HEK293 (cell line): ENCODE data around the gene RTKN2.

Source experiments
- CTCF ChIP-seq: fragments of 450-650 bp; formaldehyde crosslinking; IDR thresholded peaks from 2 replicates; pipeline ENCODE4 v1.5.1; 2016; ENCODE audit warnings: missing biosample characterization, missing genetic modification characterization
- PRDM10 ChIP-seq: fragments of 450-650 bp; formaldehyde crosslinking; IDR thresholded peaks from 2 replicates; pipeline ENCODE4 v1.5.1; 2016; ENCODE audit warnings: missing biosample characterization, missing genetic modification characterization
- ZBTB20 ChIP-seq: fragments of 450-650 bp; formaldehyde crosslinking; IDR thresholded peaks from 2 replicates; pipeline ENCODE4 v1.5.1; 2016; ENCODE audit warnings: missing biosample characterization, missing genetic modification characterization
- ZBTB48 ChIP-seq: fragments of 450-650 bp; formaldehyde crosslinking; IDR thresholded peaks from 2 replicates; pipeline ENCODE4 v1.5.1; 2016; ENCODE audit warnings: missing biosample characterization, missing genetic modification characterization
- ZBTB49 ChIP-seq: fragments of 450-650 bp; formaldehyde crosslinking; IDR thresholded peaks from 2 replicates; pipeline ENCODE4 v1.5.1; 2016; ENCODE audit warnings: missing biosample characterization, missing genetic modification characterization, low read depth
- ZBTB7A ChIP-seq: fragments of 450-650 bp; formaldehyde crosslinking; IDR thresholded peaks from 2 replicates; pipeline ENCODE4 v1.5.1; 2016; ENCODE audit warnings: low read depth, missing biosample characterization, missing genetic modification characterization
- ZNF138 ChIP-seq: fragments of 450-650 bp; formaldehyde crosslinking; IDR thresholded peaks from 2 replicates; pipeline ENCODE4 v1.5.1; 2016; ENCODE audit warnings: missing biosample characterization, missing genetic modification characterization, borderline replicate concordance
- ZNF148 ChIP-seq: fragments of 450-650 bp; formaldehyde crosslinking; IDR thresholded peaks from 2 replicates; pipeline ENCODE4 v1.5.0; 2017; ENCODE audit warnings: missing biosample characterization, missing genetic modification characterization, borderline replicate concordance
- ZNF202 ChIP-seq: fragments of 450-650 bp; formaldehyde crosslinking; IDR thresholded peaks from 2 replicates; pipeline ENCODE4 v1.5.1; 2016; ENCODE audit warnings: missing biosample characterization, missing genetic modification characterization, borderline replicate concordance
- ZNF23 ChIP-seq: fragments of 450-650 bp; formaldehyde crosslinking; IDR thresholded peaks from 2 replicates; pipeline ENCODE4 v1.5.1; 2016; ENCODE audit warnings: missing biosample characterization, missing genetic modification characterization, borderline replicate concordance
- ZNF266 ChIP-seq: fragments of 450-650 bp; formaldehyde crosslinking; IDR thresholded peaks from 2 replicates; pipeline ENCODE4 v1.5.1; 2016; ENCODE audit warnings: missing biosample characterization, missing genetic modification characterization, low read depth
- ZNF513 ChIP-seq: fragments of 450-650 bp; IDR thresholded peaks from 2 replicates; pipeline ENCODE4 v1.5.1; 2018; ENCODE audit warnings: missing biosample characterization, missing genetic modification characterization
- ZNF529 ChIP-seq: fragments of 450-650 bp; formaldehyde crosslinking; IDR thresholded peaks from 2 replicates; pipeline ENCODE4 v1.5.1; 2017; ENCODE audit warnings: missing genetic modification characterization, missing biosample characterization; ENCODE audit not compliant: insufficient replicate concordance
- ZNF623 ChIP-seq: fragments of 450-650 bp; formaldehyde crosslinking; IDR thresholded peaks from 2 replicates; pipeline ENCODE4 v1.5.1; 2016; ENCODE audit warnings: missing biosample characterization, missing genetic modification characterization

GRCh38 chr10:62284221-62284620, 15.6 kb upstream of the RTKN2 start:
- TF ChIP-seq CTCF (tag by site-specific recombination), result no peak
- no peak for TF ChIP-seq ZNF148 (tag by site-specific recombination)
- TF ChIP-seq ZNF23 (tag by site-specific recombination), result no peak
- TF ChIP-seq ZNF266 (tag by site-specific recombination), result no peak
- TF ChIP-seq ZNF513, result no peak
- TF ChIP-seq ZBTB20 (tag by site-specific recombination), result no peak
- TF ChIP-seq ZBTB49, result no peak
- no peak for TF ChIP-seq ZBTB48 (tag by site-specific recombination)
- no peak for TF ChIP-seq PRDM10
- no peak for TF ChIP-seq ZNF138 (tag by site-specific recombination)
- TF ChIP-seq ZNF529 (tag by site-specific recombination), result no peak
- TF ChIP-seq ZNF202 (tag by site-specific recombination), result no peak
- no peak for TF ChIP-seq ZBTB7A
- no peak for TF ChIP-seq ZNF623
